Sigmoid colon (tissue), 7 donors: ENCODE data around the gene TRABD2B. TPM values are rescaled to one million over a fixed set of nuclear protein-coding genes. Genes with fewer than 3 reads are reported as not detected.

Experiments used
- DNase-seq: peaks from one replicate; pipeline ENCODE4 v3.0.0-alpha.2; 2019
- H3K27ac ChIP-seq, 4 donors: fragments of 200-600 bp; sonication (generic); one replicate each; pipeline ENCODE4 v1.5.1; 2016 to 2019; ENCODE audit warnings: mild to moderate bottlenecking in 1 of 4
- H3K27me3 ChIP-seq, 3 donors: fragments of 200-600 bp; sonication (generic); one replicate each; pipeline ENCODE4 v1.5.1; 2019; ENCODE audit warnings: mild to moderate bottlenecking in 1 of 3
- H3K36me3 ChIP-seq, 4 donors: fragments of 200-600 bp; sonication (generic); one replicate each; pipeline ENCODE4 v1.5.1; 2016 to 2019
- H3K4me1 ChIP-seq, 4 donors: fragments of 200-600 bp; sonication (generic); one replicate each; pipeline ENCODE4 v1.5.1; 2017 to 2019
- H3K4me3 ChIP-seq, 4 donors: fragments of 200-600 bp; sonication (generic); one replicate each; pipeline ENCODE4 v1.5.1; 2017 to 2019; ENCODE audit warnings: mild to moderate bottlenecking in 2 of 4, moderate library complexity in 1 of 4
- H3K9me3 ChIP-seq, 4 donors: fragments of 200-600 bp in 3 of 4; sonication (generic) in 3 of 4; one replicate each; pipeline versions ENCODE4 v1.5.1 to v1.6.1; 2013 to 2019
- CTCF ChIP-seq, 4 experiments: fragments of 450-650 bp in 3 of 4; fragments of 200-600 bp in 1 of 4; IDR thresholded peaks; one replicate each; pipeline ENCODE4 v1.5.1; 2016 to 2019; ENCODE audit warnings: antibody characterized with exemption in 4 of 4, mild to moderate bottlenecking in 3 of 4, moderate library complexity in 2 of 4
- EP300 ChIP-seq, 4 donors: sonication (generic); formaldehyde crosslinking; IDR thresholded peaks; one replicate each; pipeline ENCODE4 v1.6.1; 2017; ENCODE audit warnings: antibody characterized with exemption in 4 of 4
- POLR2A ChIP-seq, 2 donors: fragments of 450-650 bp; IDR thresholded peaks; one replicate each; pipeline ENCODE4 v1.6.1; 2016; ENCODE audit warnings: antibody characterized with exemption in 2 of 2, mild to moderate bottlenecking in 2 of 2, moderate library complexity in 2 of 2
- POLR2AphosphoS5 ChIP-seq, 4 donors: sonication (generic); formaldehyde crosslinking; IDR thresholded peaks; one replicate each; pipeline ENCODE4 v1.6.1; 2017; ENCODE audit warnings: antibody characterized with exemption in 4 of 4
- WGBS, 2 donors: extraction: QIAGEN DNeasy Blood & Tissue Kit; methylation state at CpG; one replicate each; pipeline ENCODE4 v1.1.7; 2013; 5-methylcytosine and 5-hydroxymethylcytosine counted together
- intact Hi-C: fragments of 100-400 bp; cut with DNase I; formaldehyde crosslinking; loops from one replicate; pipeline ENCODE4 v1.15.1; 2023
- polyA plus RNA-seq, 3 donors: library from polyadenylated mRNA; stranded (reverse); fragments of 200-250 nt; gene quantifications; one replicate each; pipeline ENCODE4 v1.2.3, GENCODE V29; 2013
- total RNA-seq, 4 donors: library from RNA; depleted of rRNA; stranded (reverse); fragments of >200 nt; gene quantifications; one replicate each; pipeline ENCODE4 v1.1.0, GENCODE V29; 2016
- donor health status: healthy with polysubstance abuse.
- donor health status: Bipolar disorder and iron deficiency.
- donor health status: healthy.

TRABD2B gene
- total and polyA plus RNA-seq, 7 donors = 0.63 to 1.8 (median 1.0) TPM; not detected in 1

- Histone ChIP-seq H3K4me3 (no peak overlapping the region), H3K27ac (no peak overlapping the region), H3K36me3 (no peaks in the 10 kb centered on the region), H3K9me3 (peaks cover 0 to 9% (median 0%) of the 10 kb centered on the region in 4 donors), H3K27me3 (no peaks in the 10 kb centered on the region), H3K4me1 (no peaks in the 10 kb centered on the region)
- DNase-seq = no peak
- WGBS, 2 donors = 43 to 54% methylated on average over 3 of the region's 3 CpGs
- intact Hi-C loops = no loop called here
- TF ChIP-seq POLR2A (IDR thresholded peaks at IDR 0.05) (no peak), POLR2AphosphoS5 (IDR thresholded peaks at IDR 0.05) (no peak), EP300 (IDR thresholded peaks at IDR 0.05) (no peak), CTCF (IDR thresholded peaks at IDR 0.05) (no peak)
Measured at GRCh38 chr1:47834326-47834725, 162.9 kb downstream of the TRABD2B start.

GRCh38 chr1:47830641-47831333 is 166.4 kb downstream of the TRABD2B start:
- H3K9me3 ChIP-seq = peaks cover 0 to 8% (median 0%) of the 10 kb centered on the region in 4 donors
- 77% methylated on average over 13 of the region's 13 CpGs for WGBS, 2 donors
- H3K4me1 ChIP-seq = no peaks in the 10 kb centered on the region

DNA sequence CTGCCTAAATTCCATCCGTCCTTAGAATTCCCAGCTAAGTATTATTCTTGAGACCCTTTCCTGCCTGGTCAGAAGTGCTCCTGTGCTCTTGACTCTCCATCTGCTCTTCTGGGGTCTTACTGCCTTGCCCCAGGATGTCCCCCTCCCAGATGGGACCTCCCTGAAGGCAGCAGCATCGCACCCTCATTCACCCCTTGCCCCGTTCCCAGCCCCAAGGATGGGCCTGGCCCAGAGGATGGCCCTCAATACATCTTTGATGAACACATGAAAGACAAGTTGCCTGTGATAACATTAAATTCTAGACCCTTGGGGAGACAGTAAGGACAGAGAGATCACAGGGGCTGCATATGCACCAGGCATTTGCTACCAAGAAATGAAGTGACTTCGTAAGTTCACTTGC is 167.2 kb downstream of the TRABD2B start:
- WGBS, 2 donors = 70 to 71% methylated on average over 4 of the region's 4 CpGs
- Histone ChIP-seq H3K27ac (no peak overlapping the region), H3K4me3 (no peak overlapping the region), H3K9me3 (peaks cover 0 to under 1% (median 0%) of the 10 kb centered on the region in 4 donors), H3K27me3 (no peaks in the 10 kb centered on the region), H3K4me1 (no peaks in the 10 kb centered on the region), H3K36me3 (no peaks in the 10 kb centered on the region)
- no peak for TF ChIP-seq EP300 (IDR thresholded peaks at IDR 0.05)
- no peak for TF ChIP-seq CTCF (IDR thresholded peaks at IDR 0.05)
- no peak for TF ChIP-seq POLR2AphosphoS5 (IDR thresholded peaks at IDR 0.05)
- TF ChIP-seq POLR2A (IDR thresholded peaks at IDR 0.05) = no peak
- intact Hi-C loops = no loop called here
- DNase-seq = no peak

More at GRCh38 chr1:47830641-47831333, 166.4 kb downstream of the TRABD2B start:
- no peak for DNase-seq
- Histone ChIP-seq H3K36me3 (no peaks in the 10 kb centered on the region), H3K27ac (peak overlapping the region in 3 of 4 donors; percentile 18 to 48 (median 19)), H3K27me3 (no peaks in the 10 kb centered on the region), H3K4me3 (no peak overlapping the region)
- intact Hi-C loops = no loop called here
- TF ChIP-seq CTCF (IDR thresholded peaks at IDR 0.05) (no peak), EP300 (IDR thresholded peaks at IDR 0.05) (no peak), POLR2A (IDR thresholded peaks at IDR 0.05) (no peak), POLR2AphosphoS5 (IDR thresholded peaks at IDR 0.05) (no peak)

GRCh38 chr1:47828978-47829377 is 168.2 kb downstream of the TRABD2B start:
- H3K27ac ChIP-seq = no peak overlapping the region
- TF ChIP-seq POLR2AphosphoS5 (IDR thresholded peaks at IDR 0.05) = no peak
- TF ChIP-seq CTCF (IDR thresholded peaks at IDR 0.05) = no peak
- TF ChIP-seq POLR2A (IDR thresholded peaks at IDR 0.05) = no peak
- TF ChIP-seq EP300 (IDR thresholded peaks at IDR 0.05) = no peak
- no peak for DNase-seq

More at GRCh38 chr1:47828978-47829377, 168.2 kb downstream of the TRABD2B start:
- no peak overlapping the region for H3K4me3 ChIP-seq
- no peaks in the 10 kb centered on the region for H3K27me3 ChIP-seq
- H3K9me3 ChIP-seq = no peaks in the 10 kb centered on the region
- H3K36me3 ChIP-seq = no peaks in the 10 kb centered on the region
- WGBS, 2 donors = 76 to 89% methylated on average over 2 of the region's 2 CpGs
- intact Hi-C loops = no loop called here
- H3K4me1 ChIP-seq = no peaks in the 10 kb centered on the region
